PC-3 (cell line): ENCODE measurements around the gene ABCA7.

Experiments used
- EZH2 ChIP-seq: fragments of 300-600 bp; sonication (generic); IDR thresholded peaks from one replicate; pipeline ENCODE4 v1.6.1; 2017; ENCODE audit warnings: antibody characterized with exemption, mild to moderate bottlenecking, low read length; ENCODE audit not compliant: unreplicated experiment
- EZH2phosphoT487 ChIP-seq: fragments of 300-600 bp; sonication (generic); IDR thresholded peaks from 2 replicates; pipeline ENCODE4 v1.6.1; 2018; ENCODE audit warnings: mild to moderate bottlenecking, antibody characterized with exemption, low read length, borderline replicate concordance
- TF ChIP-seq, protein P1 (sequence below): fragments of 300-600 bp; sonication (generic); conservative IDR thresholded peaks from 2 replicates; pipeline ENCODE4 v1.5.1; 2017; ENCODE audit warnings: antibody characterized with exemption, low read depth, mild to moderate bottlenecking, low read length

DNA sequence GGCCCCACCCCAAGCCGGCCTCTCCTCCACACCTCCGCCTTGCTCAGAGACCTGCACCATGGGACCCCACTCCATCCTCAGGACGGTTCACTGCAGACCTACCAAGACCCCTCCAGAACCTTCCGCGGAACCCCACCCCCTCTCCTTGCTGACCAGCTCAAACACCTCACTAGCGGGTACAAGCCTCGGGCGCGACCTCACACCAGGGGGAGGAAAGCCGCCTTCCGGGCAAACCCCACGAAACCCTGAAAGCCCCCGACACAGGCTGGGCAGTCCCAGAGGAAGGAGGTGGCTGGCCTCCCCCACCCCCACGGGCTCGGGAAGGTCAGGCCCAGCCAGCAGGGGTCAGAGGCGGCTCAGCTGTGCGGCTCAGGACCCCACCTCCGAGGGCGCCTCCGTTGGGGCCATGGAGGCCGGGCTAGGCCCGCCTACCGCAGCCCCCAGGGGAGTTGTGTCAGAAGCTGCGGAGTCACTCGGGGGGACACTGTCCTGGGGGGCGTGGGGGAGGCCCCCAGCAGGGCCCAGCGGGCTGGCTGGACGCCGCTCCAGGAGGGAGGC lies 29.8 kb upstream of the ABCA7 start:
- TF ChIP-seq, protein P1, sequence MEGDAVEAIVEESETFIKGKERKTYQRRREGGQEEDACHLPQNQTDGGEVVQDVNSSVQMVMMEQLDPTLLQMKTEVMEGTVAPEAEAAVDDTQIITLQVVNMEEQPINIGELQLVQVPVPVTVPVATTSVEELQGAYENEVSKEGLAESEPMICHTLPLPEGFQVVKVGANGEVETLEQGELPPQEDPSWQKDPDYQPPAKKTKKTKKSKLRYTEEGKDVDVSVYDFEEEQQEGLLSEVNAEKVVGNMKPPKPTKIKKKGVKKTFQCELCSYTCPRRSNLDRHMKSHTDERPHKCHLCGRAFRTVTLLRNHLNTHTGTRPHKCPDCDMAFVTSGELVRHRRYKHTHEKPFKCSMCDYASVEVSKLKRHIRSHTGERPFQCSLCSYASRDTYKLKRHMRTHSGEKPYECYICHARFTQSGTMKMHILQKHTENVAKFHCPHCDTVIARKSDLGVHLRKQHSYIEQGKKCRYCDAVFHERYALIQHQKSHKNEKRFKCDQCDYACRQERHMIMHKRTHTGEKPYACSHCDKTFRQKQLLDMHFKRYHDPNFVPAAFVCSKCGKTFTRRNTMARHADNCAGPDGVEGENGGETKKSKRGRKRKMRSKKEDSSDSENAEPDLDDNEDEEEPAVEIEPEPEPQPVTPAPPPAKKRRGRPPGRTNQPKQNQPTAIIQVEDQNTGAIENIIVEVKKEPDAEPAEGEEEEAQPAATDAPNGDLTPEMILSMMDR: no peak
- TF ChIP-seq EZH2 (no peak), EZH2phosphoT487 (no peak)
